Pancreas (tissue), 10 donors: ENCODE data around the gene PCDHGB1. TPM values are rescaled to one million over a fixed set of nuclear protein-coding genes. Genes with fewer than 3 reads are reported as not detected.
"Not testable (repeated sequence)": the region's sequence is repeated elsewhere in the genome, so short reads cannot be mapped to it uniquely, and the experiment has no call there.

Source experiments
- ATAC-seq, 4 donors: fragments of 200-7000 bp; cut with Tn5 transposase; one replicate each; pipeline versions ENCODE4 v1.8.0 to v1.9.1; 2020; ENCODE audit warnings: mild to moderate bottlenecking in 4 of 4, moderate library complexity in 4 of 4
- DNase-seq, 6 donors: peaks; one replicate each; pipeline ENCODE4 v3.0.0-alpha.2; 2020
- FAIRE-seq: peaks from 2 replicates; lab custom pipeline; 2012; peaks lifted over from hg19 to GRCh38; lab: Jason Lieb, UNC
- H3K27ac ChIP-seq, 4 donors: fragments of 200-600 bp; sonication (generic); 1 replicate in 3 of 4; 2 replicates in 1 of 4; pipeline versions ENCODE4 v1.5.0 to v1.8.0; 2020
- H3K27me3 ChIP-seq, 4 donors: fragments of 200-600 bp; one replicate each; pipeline ENCODE4 v1.8.0; 2021
- H3K36me3 ChIP-seq, 3 donors: fragments of 200-600 bp; sonication (generic) in 1 of 3; one replicate each; pipeline versions ENCODE4 v1.5.0 to v1.8.0; 2020 to 2021
- H3K4me1 ChIP-seq, 3 donors: fragments of 200-600 bp; one replicate each; pipeline ENCODE4 v1.8.0; 2021
- H3K4me3 ChIP-seq, 4 donors: fragments of 200-600 bp; sonication (generic) in 2 of 4; one replicate each; pipeline versions ENCODE4 v1.5.0 to v1.8.0; 2020 to 2021
- H3K9me3 ChIP-seq, 4 donors: fragments of 200-600 bp; one replicate each; pipeline ENCODE4 v1.8.0; 2021
- CTCF ChIP-seq, 4 donors: fragments of 200-600 bp; sonication (generic) in 3 of 4; IDR thresholded peaks; one replicate each; pipeline versions ENCODE4 v1.5.0 to v1.8.0; 2021; ENCODE audit warnings: antibody characterized with exemption in 4 of 4
- WGBS, 2 donors: extraction: QIAGEN DNeasy Blood & Tissue Kit; methylation state at CpG; one replicate each; pipeline ENCODE4 v1.1.7; 2013; 5-methylcytosine and 5-hydroxymethylcytosine counted together
- intact Hi-C, 3 donors: fragments of 100-400 bp; cut with DNase I; formaldehyde crosslinking; loops; one replicate each; pipeline versions ENCODE4 v1.11.1 to v1.14.2; 2022
- polyA plus RNA-seq, 2 donors: library from polyadenylated mRNA; stranded (reverse); fragments of 200-250 nt; gene quantifications; one replicate each; pipeline ENCODE4 v1.2.3, GENCODE V29; 2013
- total RNA-seq, 6 donors: library from RNA; stranded (reverse); fragmentation: NEBNext Ultra II Directional in 4 of 6; extraction: Animal tissue kit (Norgen Biotek cat#: 25700) in 4 of 6; gene quantifications; one replicate each; pipeline versions ENCODE4 v1.2.1 to v1.2.4, GENCODE V29; 2021 to 2023
- donor health status: healthy with polysubstance abuse.
- donor health status: DM: no; HTN: no; CAD: no; lungs with moderate emphysema.
- donor health status: DM: no; HTN: no; CAD: no.
- donor health status: control.
- donor health status: control.
- donor health status: Bipolar disorder and iron deficiency.
- donor health status: DM: yes; HTN: yes; CAD: no.
- donor health status: DM: no; HTN: no; CAD: no.
- donor health status: DM: no; HTN: no; CAD: no.
- donor health status: DM: yes; HTN: yes; CAD: no.

PCDHGB1 gene
- total RNA-seq = 1 to 10 TPM; 1.5 to 3.2 (median 1.9) TPM
- polyA plus RNA-seq = 1 to 10 TPM in 1 of 2 donors, under 1 TPM in 1; 0.31 to 1.1 TPM

- intact Hi-C loops = no loop called here
- WGBS, 2 donors = 22 to 24% methylated on average over 29 of the region's 29 CpGs
- Histone ChIP-seq H3K36me3 (no peaks in the 10 kb centered on the region), H3K4me1 (no peaks in the 10 kb centered on the region), H3K4me3 (peak within 1 kb of the TSS in 1 of 4 donors; percentile 22), H3K27ac (no peak within 1 kb of the TSS), H3K27me3 (peaks cover 0 to 5% (median 0%) of the 10 kb centered on the region in 4 donors), H3K9me3 (peaks cover 0 to 10% (median 4%) of the 10 kb centered on the region in 4 donors)
- FAIRE-seq = no peak
- ATAC-seq = peak; percentile 46 to 91 (median 74)
- TF ChIP-seq CTCF (IDR thresholded peaks at IDR 0.05) = peak in 2 of 4 donors; percentile 14 to 17
- peak in 1 of 6 donors; percentile 36 for DNase-seq
These were observed at the start of gene PCDHGB1 for GRCh38 chr5:141349917-141350619. Gene PCDHGB1 (plus strand): TSS chr5:141350099. CDS start chr5:141350261, 162 bp downstream.

GRCh38 chr5:141303756-141304155, 46.1 kb upstream of the PCDHGB1 start, which contains the start of gene SLC25A2:
Gene SLC25A2 (minus strand): TSS chr5:141304049. CDS start chr5:141303865, 184 bp downstream.
- H3K4me3 ChIP-seq = no peak within 1 kb of the TSS
- 29 to 40% methylated on average over 32 to 36 of the region's 36 CpGs for WGBS, 2 donors
- ATAC-seq = no peak
- intact Hi-C loops = no loop called here
- TF ChIP-seq CTCF (IDR thresholded peaks at IDR 0.05) = no peak
- no peak for FAIRE-seq
- H3K4me1 ChIP-seq = no peaks in the 10 kb centered on the region
- H3K27ac ChIP-seq = no peak within 1 kb of the TSS
- DNase-seq = no peak
- H3K9me3 ChIP-seq = no peaks in the 10 kb centered on the region
- H3K36me3 ChIP-seq = no peaks in the 10 kb centered on the region
- H3K27me3 ChIP-seq = no peaks in the 10 kb centered on the region

GRCh38 chr5:141306630-141307029, 43.3 kb upstream of the PCDHGB1 start:
- ATAC-seq = no peak
- no peaks in the 10 kb centered on the region for H3K4me1 ChIP-seq
- no peak for DNase-seq
- no peaks in the 10 kb centered on the region for H3K36me3 ChIP-seq
- no peak for TF ChIP-seq CTCF (IDR thresholded peaks at IDR 0.05)
- no peaks in the 10 kb centered on the region for H3K27me3 ChIP-seq
- no peak overlapping the region for H3K4me3 ChIP-seq
- H3K9me3 ChIP-seq = peaks cover 0 to 4% (median 0%) of the 10 kb centered on the region in 4 donors
- intact Hi-C loops = no loop called here
- 88 to 97% methylated on average over 1 of the region's 1 CpG for WGBS, 2 donors
- H3K27ac ChIP-seq = no peak overlapping the region
- FAIRE-seq = no peak

- TF ChIP-seq CTCF (IDR thresholded peaks at IDR 0.05) = no peak
- H3K9me3 ChIP-seq = peaks cover 0 to 31% (median 3%) of the 10 kb centered on the region in 4 donors
- H3K27me3 ChIP-seq = no peaks in the 10 kb centered on the region
- H3K27ac ChIP-seq = no peak overlapping the region
- DNase-seq (no peak), FAIRE-seq (no peak), ATAC-seq (no peak)
- H3K36me3 ChIP-seq = peaks cover 0 to 16% (median 0%) of the 10 kb centered on the region in 3 donors
- intact Hi-C loops = no loop called here
- no peaks in the 10 kb centered on the region for H3K4me1 ChIP-seq
- no peak overlapping the region for H3K4me3 ChIP-seq
These were observed 36.2 kb upstream of the PCDHGB1 start for GRCh38 chr5:141313711-141314110.

- H3K4me1 ChIP-seq, H3K27ac ChIP-seq, H3K4me3 ChIP-seq, ATAC-seq, FAIRE-seq, intact Hi-C loops, H3K27me3 ChIP-seq, DNase-seq: not testable (repeated sequence)
- H3K9me3 ChIP-seq = peaks cover 0 to 34% (median 10%) of the 10 kb centered on the region in 4 donors
- H3K36me3 ChIP-seq = peaks cover 0 to 16% (median 0%) of the 10 kb centered on the region in 3 donors
- WGBS, 2 donors = 82 to 86% methylated on average over 4 of the region's 4 CpGs
These were observed 32.9 kb upstream of the PCDHGB1 start for GRCh38 chr5:141316963-141317362.
